ENCODE measurements around the gene FAM131A.

The FAM131A gene, protein sequence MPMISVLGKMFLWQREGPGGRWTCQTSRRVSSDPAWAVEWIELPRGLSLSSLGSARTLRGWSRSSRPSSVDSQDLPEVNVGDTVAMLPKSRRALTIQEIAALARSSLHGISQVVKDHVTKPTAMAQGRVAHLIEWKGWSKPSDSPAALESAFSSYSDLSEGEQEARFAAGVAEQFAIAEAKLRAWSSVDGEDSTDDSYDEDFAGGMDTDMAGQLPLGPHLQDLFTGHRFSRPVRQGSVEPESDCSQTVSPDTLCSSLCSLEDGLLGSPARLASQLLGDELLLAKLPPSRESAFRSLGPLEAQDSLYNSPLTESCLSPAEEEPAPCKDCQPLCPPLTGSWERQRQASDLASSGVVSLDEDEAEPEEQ

DNA sequence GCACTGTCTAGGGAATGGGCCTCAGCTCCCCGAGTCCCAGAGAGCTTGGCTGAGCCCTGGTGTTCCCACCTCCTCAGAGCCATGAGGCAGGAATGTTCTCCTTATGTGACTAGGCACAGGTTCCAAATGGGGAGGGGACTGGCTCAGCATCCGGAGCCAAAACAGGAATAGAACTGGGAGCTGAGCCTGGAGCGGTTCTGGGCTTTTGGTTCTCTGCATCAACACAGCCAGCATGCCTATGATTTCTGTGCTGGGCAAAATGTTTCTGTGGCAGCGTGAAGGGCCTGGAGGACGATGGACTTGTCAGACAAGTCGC lies at the start of gene FAM131A:
TSS of gene FAM131A (plus strand) at position 202 of the 316 bp plus-strand sequence. CDS start at position 233, 31 bp downstream.
- H3K9ac ChIP-seq (ENCODE audit: low read length in 2 of 2), result peak within 1 kb of the TSS; percentile 88 to 90
- peaks cover 47% of the 10 kb centered on the region for H3K4me1 ChIP-seq (ENCODE audit: control insufficient read depth, insufficient read depth, low read length)
- H3K36me3 ChIP-seq (ENCODE audit: control insufficient read depth in 2 of 2, insufficient read depth in 2 of 2, low read length in 2 of 2), result peaks cover 33 to 41% of the 10 kb centered on the region in 2 donors
- peak within 1 kb of the TSS; percentile 98 for H3K27ac ChIP-seq (ENCODE audit: low read length)
- H3K9me3 ChIP-seq (ENCODE audit: control insufficient read depth in 2 of 2, low read length in 2 of 2), result no peaks in the 10 kb centered on the region
- H3K4me3 ChIP-seq (ENCODE audit: low read length in 2 of 2), result peak within 1 kb of the TSS; percentile 83 to 86
- no peaks in the 10 kb centered on the region for H3K27me3 ChIP-seq (ENCODE audit: control insufficient read depth in 1 of 2, insufficient read depth in 2 of 2, low read length in 2 of 2)

DNA sequence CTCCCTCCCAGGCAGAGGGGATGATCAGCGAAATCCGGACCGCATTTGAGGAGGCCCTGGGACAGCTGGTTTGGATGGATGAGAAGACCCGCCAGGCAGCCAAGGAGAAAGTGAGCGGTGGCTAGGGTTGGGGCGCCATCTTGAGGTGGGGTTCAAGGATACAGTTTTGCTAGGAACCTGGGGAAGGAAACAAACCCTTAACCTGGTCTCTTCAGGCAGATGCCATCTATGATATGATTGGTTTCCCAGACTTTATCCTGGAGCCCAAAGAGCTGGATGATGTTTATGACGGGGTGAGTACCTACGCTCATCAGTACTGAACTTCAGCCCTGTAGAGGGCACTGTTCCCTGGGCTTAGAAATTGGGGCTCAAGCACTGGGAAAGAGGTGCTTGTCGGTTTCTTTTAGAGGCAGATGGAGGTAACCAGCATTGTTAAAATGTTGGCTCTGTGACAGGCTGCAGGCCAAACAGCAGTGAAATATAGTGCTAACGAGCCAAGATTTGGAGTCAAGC lies 47.9 kb upstream of the FAM131A start:
- no peak overlapping the region for H3K27ac ChIP-seq (ENCODE audit: low read length)
- H3K9me3 ChIP-seq (ENCODE audit: control insufficient read depth in 2 of 2, low read length in 2 of 2), result no peaks in the 10 kb centered on the region
- H3K4me3 ChIP-seq (ENCODE audit: low read length in 2 of 2), result no peak overlapping the region
- no peaks in the 10 kb centered on the region for H3K4me1 ChIP-seq (ENCODE audit: control insufficient read depth, insufficient read depth, low read length)
- no peak overlapping the region for H3K9ac ChIP-seq (ENCODE audit: low read length in 2 of 2)
- H3K27me3 ChIP-seq (ENCODE audit: control insufficient read depth in 1 of 2, insufficient read depth in 2 of 2, low read length in 2 of 2), result peaks cover 0 to 9% of the 10 kb centered on the region in 2 donors
- no peaks in the 10 kb centered on the region for H3K36me3 ChIP-seq (ENCODE audit: control insufficient read depth in 2 of 2, insufficient read depth in 2 of 2, low read length in 2 of 2)

GRCh38 chr3:184290331-184290730 lies 47.1 kb upstream of the FAM131A start:
- Histone ChIP-seq H3K27ac (ENCODE audit: low read length) (no peak overlapping the region), H3K36me3 (ENCODE audit: control insufficient read depth in 2 of 2, insufficient read depth in 2 of 2, low read length in 2 of 2) (no peaks in the 10 kb centered on the region), H3K27me3 (ENCODE audit: control insufficient read depth in 1 of 2, insufficient read depth in 2 of 2, low read length in 2 of 2) (peaks cover 0 to 7% of the 10 kb centered on the region in 2 donors), H3K4me1 (ENCODE audit: control insufficient read depth, insufficient read depth, low read length) (no peaks in the 10 kb centered on the region), H3K4me3 (ENCODE audit: low read length in 2 of 2) (no peak overlapping the region), H3K9me3 (ENCODE audit: control insufficient read depth in 2 of 2, low read length in 2 of 2) (no peaks in the 10 kb centered on the region), H3K9ac (ENCODE audit: low read length in 2 of 2) (no peak overlapping the region)

GRCh38 chr3:184291044-184291737 lies 46.2 kb upstream of the FAM131A start:
- no peak overlapping the region for H3K27ac ChIP-seq (ENCODE audit: low read length)
- H3K27me3 ChIP-seq (ENCODE audit: control insufficient read depth in 1 of 2, insufficient read depth in 2 of 2, low read length in 2 of 2), result peaks cover 0 to 7% of the 10 kb centered on the region in 2 donors
- no peaks in the 10 kb centered on the region for H3K36me3 ChIP-seq (ENCODE audit: control insufficient read depth in 2 of 2, insufficient read depth in 2 of 2, low read length in 2 of 2)
- no peaks in the 10 kb centered on the region for H3K9me3 ChIP-seq (ENCODE audit: control insufficient read depth in 2 of 2, low read length in 2 of 2)
- no peaks in the 10 kb centered on the region for H3K4me1 ChIP-seq (ENCODE audit: control insufficient read depth, insufficient read depth, low read length)
- H3K9ac ChIP-seq (ENCODE audit: low read length in 2 of 2), result no peak overlapping the region
- H3K4me3 ChIP-seq (ENCODE audit: low read length in 2 of 2), result no peak overlapping the region

- Histone ChIP-seq H3K27ac (ENCODE audit: low read length) (no peak overlapping the region), H3K9me3 (ENCODE audit: control insufficient read depth in 2 of 2, low read length in 2 of 2) (no peaks in the 10 kb centered on the region), H3K4me1 (ENCODE audit: control insufficient read depth, insufficient read depth, low read length) (no peaks in the 10 kb centered on the region), H3K36me3 (ENCODE audit: control insufficient read depth in 2 of 2, insufficient read depth in 2 of 2, low read length in 2 of 2) (no peaks in the 10 kb centered on the region), H3K9ac (ENCODE audit: low read length in 2 of 2) (no peak overlapping the region), H3K27me3 (ENCODE audit: control insufficient read depth in 1 of 2, insufficient read depth in 2 of 2, low read length in 2 of 2) (peaks cover 0 to 7% of the 10 kb centered on the region in 2 donors), H3K4me3 (ENCODE audit: low read length in 2 of 2) (no peak overlapping the region)
These were observed 45.5 kb upstream of the FAM131A start for GRCh38 chr3:184291738-184292445.

- Histone ChIP-seq H3K27me3 (ENCODE audit: control insufficient read depth in 1 of 2, insufficient read depth in 2 of 2, low read length in 2 of 2) (peaks cover 0 to 2% of the 10 kb centered on the region in 2 donors), H3K4me3 (ENCODE audit: low read length in 2 of 2) (no peak overlapping the region), H3K9ac (ENCODE audit: low read length in 2 of 2) (no peak overlapping the region), H3K27ac (ENCODE audit: low read length) (no peak overlapping the region), H3K9me3 (ENCODE audit: control insufficient read depth in 2 of 2, low read length in 2 of 2) (no peaks in the 10 kb centered on the region), H3K36me3 (ENCODE audit: control insufficient read depth in 2 of 2, insufficient read depth in 2 of 2, low read length in 2 of 2) (peaks cover 3 to 4% of the 10 kb centered on the region in 2 donors), H3K4me1 (ENCODE audit: control insufficient read depth, insufficient read depth, low read length) (peaks cover 13% of the 10 kb centered on the region)
These were observed 41.6 kb upstream of the FAM131A start for GRCh38 chr3:184295771-184296170.

GRCh38 chr3:184296616-184297015 lies 40.8 kb upstream of the FAM131A start:
- Histone ChIP-seq H3K27ac (ENCODE audit: low read length) (no peak overlapping the region), H3K27me3 (ENCODE audit: control insufficient read depth in 1 of 2, insufficient read depth in 2 of 2, low read length in 2 of 2) (no peaks in the 10 kb centered on the region), H3K9ac (ENCODE audit: low read length in 2 of 2) (no peak overlapping the region), H3K9me3 (ENCODE audit: control insufficient read depth in 2 of 2, low read length in 2 of 2) (no peaks in the 10 kb centered on the region), H3K4me3 (ENCODE audit: low read length in 2 of 2) (no peak overlapping the region), H3K4me1 (ENCODE audit: control insufficient read depth, insufficient read depth, low read length) (peaks cover 14% of the 10 kb centered on the region), H3K36me3 (ENCODE audit: control insufficient read depth in 2 of 2, insufficient read depth in 2 of 2, low read length in 2 of 2) (peaks cover 8 to 9% of the 10 kb centered on the region in 2 donors)

GRCh38 chr3:184298759-184299487 lies 38.5 kb upstream of the FAM131A start, which contains the start of gene PSMD2:
TSS of gene PSMD2 (plus strand) at chr3:184299241. CDS start at chr3:184299267, 26 bp downstream.
- Histone ChIP-seq H3K4me3 (ENCODE audit: low read length in 2 of 2) (peak within 1 kb of the TSS; percentile 93 to 100), H3K36me3 (ENCODE audit: control insufficient read depth in 2 of 2, insufficient read depth in 2 of 2, low read length in 2 of 2) (peaks cover 31 to 32% of the 10 kb centered on the region in 2 donors), H3K27me3 (ENCODE audit: control insufficient read depth in 1 of 2, insufficient read depth in 2 of 2, low read length in 2 of 2) (no peaks in the 10 kb centered on the region), H3K4me1 (ENCODE audit: control insufficient read depth, insufficient read depth, low read length) (peaks cover 14% of the 10 kb centered on the region), H3K9me3 (ENCODE audit: control insufficient read depth in 2 of 2, low read length in 2 of 2) (no peaks in the 10 kb centered on the region), H3K9ac (ENCODE audit: low read length in 2 of 2) (peak within 1 kb of the TSS; percentile 94 to 98), H3K27ac (ENCODE audit: low read length) (peak within 1 kb of the TSS; percentile 82)

DNA sequence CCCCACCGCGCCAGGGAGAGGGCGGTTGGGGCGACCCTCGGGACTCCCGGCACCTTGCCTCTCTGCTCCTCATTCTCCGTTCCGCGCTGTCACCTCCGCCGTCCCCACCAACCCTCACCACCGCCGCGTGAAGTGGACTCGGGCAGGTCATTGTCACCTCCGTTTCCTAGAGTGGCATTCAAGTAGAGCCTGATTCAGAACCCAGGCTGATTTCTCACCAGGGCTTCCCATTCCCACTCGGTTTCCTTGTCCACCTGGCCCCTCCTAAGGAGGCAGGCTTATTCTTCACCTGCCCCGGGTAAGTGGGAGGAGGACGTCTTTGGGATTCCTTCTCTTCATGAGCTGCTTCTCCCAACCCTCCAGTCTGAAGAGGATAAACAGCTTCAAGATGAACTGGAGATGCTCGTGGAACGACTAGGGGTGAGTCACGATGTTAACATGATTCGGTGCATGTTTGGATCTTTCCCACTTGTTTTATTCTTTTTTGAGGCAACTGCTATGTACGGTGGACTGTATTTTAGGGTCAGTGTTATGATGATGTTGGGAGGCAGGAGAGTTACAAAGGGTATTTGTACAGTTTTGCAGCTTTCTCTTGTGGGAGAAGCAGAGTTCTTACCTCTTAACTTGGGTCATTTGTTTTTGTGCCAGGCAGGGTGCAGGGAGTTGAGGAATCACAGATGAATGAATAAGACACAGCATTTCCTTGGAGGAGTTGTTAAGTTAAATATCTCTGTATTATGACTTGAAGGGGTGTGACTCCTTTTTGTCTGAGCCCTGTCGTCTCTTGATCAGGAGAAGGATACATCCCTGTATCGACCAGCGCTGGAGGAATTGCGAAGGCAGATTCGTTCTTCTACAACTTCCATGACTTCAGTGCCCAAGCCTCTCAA lies 37.7 kb upstream of the FAM131A start:
- Histone ChIP-seq H3K4me1 (ENCODE audit: control insufficient read depth, insufficient read depth, low read length) (peaks cover 14% of the 10 kb centered on the region), H3K9ac (ENCODE audit: low read length in 2 of 2) (peak overlapping the region; percentile 91 to 94), H3K9me3 (ENCODE audit: control insufficient read depth in 2 of 2, low read length in 2 of 2) (no peaks in the 10 kb centered on the region), H3K27me3 (ENCODE audit: control insufficient read depth in 1 of 2, insufficient read depth in 2 of 2, low read length in 2 of 2) (no peaks in the 10 kb centered on the region), H3K36me3 (ENCODE audit: control insufficient read depth in 2 of 2, insufficient read depth in 2 of 2, low read length in 2 of 2) (peaks cover 37 to 38% of the 10 kb centered on the region in 2 donors), H3K4me3 (ENCODE audit: low read length in 2 of 2) (peak overlapping the region; percentile 93 to 100), H3K27ac (ENCODE audit: low read length) (no peak overlapping the region)
